Vagina (tissue), 2 donors: ENCODE results near the gene CAMK2B. TPM values are rescaled to one million over a fixed set of nuclear protein-coding genes. Genes with fewer than 3 reads are reported as not detected.

Source experiments
- DNase-seq, 2 donors: peaks; one replicate each; pipeline ENCODE4 v3.0.0-alpha.2; 2017; ENCODE audit errors: extremely low spot score in 2 of 2
- H3K27ac ChIP-seq: fragments of 200-600 bp; sonication (generic); one replicate; pipeline ENCODE4 v1.5.1; 2019
- H3K27me3 ChIP-seq: fragments of 200-600 bp; sonication (generic); one replicate; pipeline ENCODE4 v1.5.1; 2019
- H3K36me3 ChIP-seq, 2 donors: fragments of 200-600 bp; sonication (generic); one replicate each; pipeline ENCODE4 v1.5.1; 2017 to 2019
- H3K4me1 ChIP-seq: fragments of 200-600 bp; sonication (generic); one replicate; pipeline ENCODE4 v1.5.1; 2019
- H3K4me3 ChIP-seq, 2 donors: fragments of 200-600 bp; sonication (generic); 1 replicate in 1 of 2; 2 replicates in 1 of 2; pipeline ENCODE4 v1.5.1; 2016 to 2019
- H3K9me3 ChIP-seq: fragments of 200-600 bp; sonication (generic); one replicate; pipeline ENCODE4 v1.5.1; 2019
- POLR2A ChIP-seq, 2 donors: fragments of 450-650 bp; IDR thresholded peaks; one replicate each; pipeline ENCODE4 v1.6.1; 2017; ENCODE audit warnings: antibody characterized with exemption in 2 of 2, mild to moderate bottlenecking in 2 of 2, moderate library complexity in 2 of 2
- POLR2AphosphoS5 ChIP-seq, 2 donors: sonication (generic); formaldehyde crosslinking; IDR thresholded peaks; one replicate each; pipeline ENCODE4 v1.9.0; 2017; ENCODE audit warnings: antibody characterized with exemption in 2 of 2, mild to moderate bottlenecking in 2 of 2, low read depth in 1 of 2; ENCODE audit not compliant: insufficient read depth in 1 of 2
- intact Hi-C: fragments of 100-400 bp; cut with DNase I; formaldehyde crosslinking; loops from one replicate; pipeline ENCODE4 v1.15.1; 2023
- total RNA-seq: library from RNA; depleted of rRNA; stranded (reverse); fragments of >200 nt; gene quantifications from one replicate; pipeline ENCODE4 v1.2.3, GENCODE V29; 2016
- TF ChIP-seq, protein P1 (sequence below), 3 experiments: fragments of 450-650 bp in 2 of 3; fragments of 200-600 bp in 1 of 3; sonication (generic) in 1 of 3; IDR thresholded peaks; one replicate each; pipeline ENCODE4 v1.5.1; 2017 to 2019; ENCODE audit warnings: antibody characterized with exemption in 3 of 3, mild to moderate bottlenecking in 2 of 3, moderate library complexity in 2 of 3

The CAMK2B gene
- total RNA-seq, 1 donor from 2014 or later, result 3.2 TPM

DNA sequence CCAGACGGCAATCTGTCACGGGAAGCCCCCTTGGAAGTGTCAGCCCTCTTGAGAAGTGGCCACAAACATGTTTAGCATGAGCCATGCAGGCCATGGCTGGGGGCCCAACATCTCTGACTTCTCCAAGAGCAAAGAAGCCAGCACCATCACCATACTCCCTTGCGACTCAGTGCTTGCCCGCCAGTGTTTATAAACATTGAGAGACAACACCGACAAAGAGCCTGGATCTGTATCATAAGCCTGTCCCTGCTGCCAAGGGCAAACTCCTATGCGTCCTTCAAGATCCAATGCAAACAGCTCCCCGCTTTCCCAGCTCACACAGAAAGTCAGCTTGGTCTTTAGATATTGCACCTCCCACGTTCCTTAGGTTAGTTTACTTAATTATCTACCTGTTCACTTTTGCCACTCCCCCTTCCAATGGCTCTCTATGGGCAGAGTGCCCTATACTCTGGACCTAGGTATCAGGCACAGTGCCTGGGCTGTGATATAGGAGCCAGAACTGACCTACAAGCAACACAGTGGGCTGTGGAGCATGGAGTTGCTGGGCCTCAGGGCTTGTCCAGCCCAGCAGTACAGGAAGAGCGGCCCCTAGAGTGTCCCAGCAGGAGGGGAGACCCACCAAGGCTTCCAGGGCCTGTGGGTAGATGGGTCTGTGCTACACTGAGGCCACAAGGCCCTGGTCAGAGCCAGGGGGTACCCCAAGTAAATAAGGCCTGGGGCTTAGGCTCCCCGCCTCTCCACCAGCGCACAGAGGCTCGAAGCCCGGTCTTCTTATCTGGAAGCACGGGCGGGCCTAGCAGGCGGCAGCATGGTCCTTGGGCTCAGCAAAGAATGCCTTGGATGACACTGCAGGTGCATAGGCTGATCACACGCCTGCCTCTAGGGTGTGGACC lies 37.7 kb downstream of the CAMK2B start:
- H3K4me1 ChIP-seq, result no peaks in the 10 kb centered on the region
- TF ChIP-seq POLR2AphosphoS5 (IDR thresholded peaks at IDR 0.05; ENCODE audit: insufficient read depth in 1 of 2, low read depth in 1 of 2), result no peak
- TF ChIP-seq, protein P1, sequence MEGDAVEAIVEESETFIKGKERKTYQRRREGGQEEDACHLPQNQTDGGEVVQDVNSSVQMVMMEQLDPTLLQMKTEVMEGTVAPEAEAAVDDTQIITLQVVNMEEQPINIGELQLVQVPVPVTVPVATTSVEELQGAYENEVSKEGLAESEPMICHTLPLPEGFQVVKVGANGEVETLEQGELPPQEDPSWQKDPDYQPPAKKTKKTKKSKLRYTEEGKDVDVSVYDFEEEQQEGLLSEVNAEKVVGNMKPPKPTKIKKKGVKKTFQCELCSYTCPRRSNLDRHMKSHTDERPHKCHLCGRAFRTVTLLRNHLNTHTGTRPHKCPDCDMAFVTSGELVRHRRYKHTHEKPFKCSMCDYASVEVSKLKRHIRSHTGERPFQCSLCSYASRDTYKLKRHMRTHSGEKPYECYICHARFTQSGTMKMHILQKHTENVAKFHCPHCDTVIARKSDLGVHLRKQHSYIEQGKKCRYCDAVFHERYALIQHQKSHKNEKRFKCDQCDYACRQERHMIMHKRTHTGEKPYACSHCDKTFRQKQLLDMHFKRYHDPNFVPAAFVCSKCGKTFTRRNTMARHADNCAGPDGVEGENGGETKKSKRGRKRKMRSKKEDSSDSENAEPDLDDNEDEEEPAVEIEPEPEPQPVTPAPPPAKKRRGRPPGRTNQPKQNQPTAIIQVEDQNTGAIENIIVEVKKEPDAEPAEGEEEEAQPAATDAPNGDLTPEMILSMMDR (IDR thresholded peaks at IDR 0.05), result no peak
- no peak for TF ChIP-seq POLR2A (IDR thresholded peaks at IDR 0.05)
- H3K36me3 ChIP-seq, result no peaks in the 10 kb centered on the region
- no peak for DNase-seq
- H3K27me3 ChIP-seq, result no peaks in the 10 kb centered on the region
- no peak overlapping the region for H3K27ac ChIP-seq
- no peak overlapping the region for H3K4me3 ChIP-seq
- H3K9me3 ChIP-seq, result no peaks in the 10 kb centered on the region
- intact Hi-C loops, result no loop called here

DNA sequence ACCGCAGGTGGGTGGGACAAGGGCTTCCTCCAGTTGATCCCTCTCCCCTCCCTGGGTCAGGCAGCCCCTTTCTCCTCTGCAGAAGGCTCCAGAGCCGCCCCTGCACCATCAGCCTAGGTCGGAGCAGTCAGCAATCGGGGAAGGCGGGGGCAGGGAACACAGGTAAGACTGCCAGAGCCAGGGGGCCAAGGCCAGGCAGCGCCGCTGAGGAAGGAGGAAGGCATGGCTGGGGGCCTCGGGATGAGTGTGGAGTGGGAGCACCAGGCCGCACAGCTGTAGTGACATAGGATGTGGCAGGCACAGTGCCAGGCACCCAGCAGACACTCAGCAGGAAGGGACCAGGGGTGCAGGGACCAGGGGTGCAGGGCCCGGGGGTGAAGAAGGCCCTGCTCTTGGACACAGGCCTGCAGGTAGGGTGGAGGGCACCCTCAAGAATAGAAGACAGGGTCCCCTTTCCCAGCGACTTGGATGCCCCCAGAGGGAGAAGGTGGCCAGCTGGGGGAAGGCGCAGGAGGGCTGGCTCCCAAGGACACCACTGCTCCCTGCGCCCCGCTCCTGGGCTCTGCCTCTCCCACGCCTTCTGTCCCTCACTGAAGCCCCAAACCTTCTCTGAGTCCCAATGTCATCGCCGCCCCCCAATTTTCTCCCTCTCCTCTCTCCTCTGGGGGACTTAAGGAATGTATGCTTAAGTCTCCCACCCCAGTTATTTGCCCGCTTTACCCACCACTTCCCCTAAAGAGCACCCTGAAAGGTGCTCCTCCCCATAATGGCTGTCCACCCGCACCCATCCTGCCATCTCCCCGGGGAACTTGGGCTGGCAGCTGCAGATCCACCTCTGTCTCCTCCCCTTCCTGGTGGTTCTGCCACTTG lies 38.5 kb downstream of the CAMK2B start:
- no peaks in the 10 kb centered on the region for H3K9me3 ChIP-seq
- H3K4me3 ChIP-seq, result no peak overlapping the region
- intact Hi-C loops, result no loop called here
- no peak overlapping the region for H3K27ac ChIP-seq
- no peak for TF ChIP-seq POLR2AphosphoS5 (IDR thresholded peaks at IDR 0.05; ENCODE audit: insufficient read depth in 1 of 2, low read depth in 1 of 2)
- no peak for TF ChIP-seq POLR2A (IDR thresholded peaks at IDR 0.05)
- TF ChIP-seq, protein P1 (IDR thresholded peaks at IDR 0.05), result no peak
- no peaks in the 10 kb centered on the region for H3K4me1 ChIP-seq
- no peaks in the 10 kb centered on the region for H3K36me3 ChIP-seq
- H3K27me3 ChIP-seq, result no peaks in the 10 kb centered on the region
- DNase-seq, result no peak

DNA sequence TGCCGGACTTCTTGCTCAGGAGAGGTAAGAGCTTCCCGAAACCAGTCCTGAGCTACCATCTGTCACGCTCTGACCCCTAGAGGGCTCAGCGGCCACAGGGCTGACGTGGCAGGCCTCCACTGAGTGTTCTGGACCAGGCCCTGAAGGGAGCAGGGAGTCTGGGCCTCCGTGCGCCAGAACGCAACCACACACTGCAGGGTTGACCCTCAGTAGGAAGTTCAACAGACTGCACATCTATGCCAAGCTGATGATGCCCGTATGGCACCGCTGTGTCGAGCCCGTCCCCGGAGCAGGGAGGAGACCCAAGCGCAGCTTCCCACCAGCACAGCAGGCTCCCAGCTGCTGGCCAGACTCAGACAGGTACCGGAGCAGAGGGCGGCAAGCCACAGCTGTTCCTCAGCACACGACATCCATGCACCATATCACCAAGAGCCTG lies 39.2 kb downstream of the CAMK2B start:
- Histone ChIP-seq H3K27ac (no peak overlapping the region), H3K4me1 (no peaks in the 10 kb centered on the region), H3K36me3 (no peaks in the 10 kb centered on the region), H3K9me3 (no peaks in the 10 kb centered on the region), H3K4me3 (no peak overlapping the region), H3K27me3 (no peaks in the 10 kb centered on the region)
- TF ChIP-seq POLR2AphosphoS5 (IDR thresholded peaks at IDR 0.05; ENCODE audit: insufficient read depth in 1 of 2, low read depth in 1 of 2) (no peak), POLR2A (IDR thresholded peaks at IDR 0.05) (no peak)
- TF ChIP-seq, protein P1 (IDR thresholded peaks at IDR 0.05), result no peak
- no peak for DNase-seq
- intact Hi-C loops, result no loop called here

DNA sequence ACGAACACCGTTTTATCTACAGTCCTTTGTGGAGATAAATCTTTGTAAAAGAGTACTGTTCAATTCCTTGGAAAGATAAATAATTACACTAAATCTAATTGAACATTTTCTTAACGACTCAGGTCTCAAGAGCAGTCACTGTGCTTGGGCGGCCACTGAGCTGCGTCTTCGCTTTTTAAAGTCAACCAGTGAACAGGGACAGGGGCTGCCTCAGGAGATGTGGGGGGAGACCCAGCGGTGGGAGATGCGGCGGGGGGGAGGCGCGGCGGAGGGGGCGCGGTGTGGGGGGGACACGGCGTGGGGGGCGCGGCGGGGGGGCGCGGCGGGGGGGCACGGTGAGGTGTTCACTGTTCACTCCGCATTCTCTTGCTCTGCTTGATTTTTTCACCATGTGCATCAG lies 39.8 kb downstream of the CAMK2B start:
- Histone ChIP-seq H3K36me3 (no peaks in the 10 kb centered on the region), H3K27me3 (no peaks in the 10 kb centered on the region), H3K9me3 (no peaks in the 10 kb centered on the region), H3K4me1 (no peaks in the 10 kb centered on the region), H3K27ac (no peak overlapping the region), H3K4me3 (no peak overlapping the region)
- intact Hi-C loops, result no loop called here
- TF ChIP-seq, protein P1 (IDR thresholded peaks at IDR 0.05), result no peak
- TF ChIP-seq POLR2A (IDR thresholded peaks at IDR 0.05), result no peak
- TF ChIP-seq POLR2AphosphoS5 (IDR thresholded peaks at IDR 0.05; ENCODE audit: insufficient read depth in 1 of 2, low read depth in 1 of 2), result no peak
- no peak for DNase-seq
